ENCODE data around the gene CORO2A. TPM values are rescaled to one million over a fixed set of nuclear protein-coding genes. Genes with fewer than 3 reads are reported as not detected.

The CORO2A gene
- total and polyA plus RNA-seq, 2 of the 13 experiments (the other 11 are each of a cell fraction or from before 2014, with no cell fraction given) = 14.4 to 15.3 TPM

DNA sequence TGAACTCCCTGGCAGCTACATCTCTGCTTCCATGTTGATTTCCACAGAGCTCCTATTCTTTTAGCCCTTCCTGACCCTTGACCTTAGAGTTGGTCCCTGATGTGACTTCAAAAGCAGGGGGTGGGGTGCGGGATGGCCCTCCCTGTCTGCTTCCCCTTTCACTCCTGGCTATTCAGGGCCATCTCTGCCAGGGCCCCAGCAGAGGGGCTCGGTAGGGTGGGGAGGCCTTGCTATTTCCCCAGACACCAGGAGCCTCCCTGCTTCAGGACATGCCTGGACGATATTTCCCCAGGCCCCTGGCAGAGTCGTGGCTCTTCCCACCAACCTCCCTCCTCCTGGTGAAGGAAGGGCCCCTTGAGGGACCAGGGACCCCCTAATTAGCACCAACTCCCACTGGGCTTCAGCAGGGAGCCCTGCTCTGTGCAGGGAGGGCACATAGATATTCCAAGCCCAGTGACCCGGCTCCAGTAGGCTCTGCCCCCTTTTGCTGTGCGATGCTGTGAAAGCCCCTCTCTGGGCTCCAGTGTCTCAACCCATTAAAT is 17.3 kb downstream of the CORO2A start (continued):
- TF ChIP-seq, protein P1, sequence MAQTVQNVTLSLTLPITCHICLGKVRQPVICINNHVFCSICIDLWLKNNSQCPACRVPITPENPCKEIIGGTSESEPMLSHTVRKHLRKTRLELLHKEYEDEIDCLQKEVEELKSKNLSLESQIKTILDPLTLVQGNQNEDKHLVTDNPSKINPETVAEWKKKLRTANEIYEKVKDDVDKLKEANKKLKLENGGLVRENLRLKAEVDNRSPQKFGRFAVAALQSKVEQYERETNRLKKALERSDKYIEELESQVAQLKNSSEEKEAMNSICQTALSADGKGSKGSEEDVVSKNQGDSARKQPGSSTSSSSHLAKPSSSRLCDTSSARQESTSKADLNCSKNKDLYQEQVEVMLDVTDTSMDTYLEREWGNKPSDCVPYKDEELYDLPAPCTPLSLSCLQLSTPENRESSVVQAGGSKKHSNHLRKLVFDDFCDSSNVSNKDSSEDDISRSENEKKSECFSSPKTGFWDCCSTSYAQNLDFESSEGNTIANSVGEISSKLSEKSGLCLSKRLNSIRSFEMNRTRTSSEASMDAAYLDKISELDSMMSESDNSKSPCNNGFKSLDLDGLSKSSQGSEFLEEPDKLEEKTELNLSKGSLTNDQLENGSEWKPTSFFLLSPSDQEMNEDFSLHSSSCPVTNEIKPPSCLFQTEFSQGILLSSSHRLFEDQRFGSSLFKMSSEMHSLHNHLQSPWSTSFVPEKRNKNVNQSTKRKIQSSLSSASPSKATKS (CRISPR knock-in tag; IDR thresholded peaks at IDR 0.05) = no peak
- TF ChIP-seq, protein P2, sequence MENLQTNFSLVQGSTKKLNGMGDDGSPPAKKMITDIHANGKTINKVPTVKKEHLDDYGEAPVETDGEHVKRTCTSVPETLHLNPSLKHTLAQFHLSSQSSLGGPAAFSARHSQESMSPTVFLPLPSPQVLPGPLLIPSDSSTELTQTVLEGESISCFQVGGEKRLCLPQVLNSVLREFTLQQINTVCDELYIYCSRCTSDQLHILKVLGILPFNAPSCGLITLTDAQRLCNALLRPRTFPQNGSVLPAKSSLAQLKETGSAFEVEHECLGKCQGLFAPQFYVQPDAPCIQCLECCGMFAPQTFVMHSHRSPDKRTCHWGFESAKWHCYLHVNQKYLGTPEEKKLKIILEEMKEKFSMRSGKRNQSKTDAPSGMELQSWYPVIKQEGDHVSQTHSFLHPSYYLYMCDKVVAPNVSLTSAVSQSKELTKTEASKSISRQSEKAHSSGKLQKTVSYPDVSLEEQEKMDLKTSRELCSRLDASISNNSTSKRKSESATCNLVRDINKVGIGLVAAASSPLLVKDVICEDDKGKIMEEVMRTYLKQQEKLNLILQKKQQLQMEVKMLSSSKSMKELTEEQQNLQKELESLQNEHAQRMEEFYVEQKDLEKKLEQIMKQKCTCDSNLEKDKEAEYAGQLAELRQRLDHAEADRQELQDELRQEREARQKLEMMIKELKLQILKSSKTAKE (CRISPR knock-in tag; IDR thresholded peaks at IDR 0.05; ENCODE audit: borderline replicate concordance) = peak; percentile 58; the same call in 1 of the 2 replicates
- TF ChIP-seq SMAD9 (CRISPR knock-in tag; IDR thresholded peaks at IDR 0.05) (no peak), BCL6 (CRISPR knock-in tag; IDR thresholded peaks at IDR 0.05) (peak; percentile 61), SETDB1 (CRISPR knock-in tag; IDR thresholded peaks at IDR 0.05; ENCODE audit: borderline replicate concordance) (no peak), U2AF1 (optimal IDR thresholded peaks at IDR 0.05; ENCODE audit: low read depth, low read length) (no peak), THYN1 (CRISPR knock-in tag; IDR thresholded peaks at IDR 0.05; ENCODE audit: borderline replicate concordance, low read depth) (no peak), ZFY (CRISPR knock-in tag; IDR thresholded peaks at IDR 0.05) (peak; percentile 62), RBM39 (IDR thresholded peaks at IDR 0.05; ENCODE audit: low read depth, low read length, poor library complexity, severe bottlenecking) (no peak), ZKSCAN5 (CRISPR knock-in tag; IDR thresholded peaks at IDR 0.05) (no peak), PPARG (CRISPR knock-in tag; conservative IDR thresholded peaks at IDR 0.05) (peak; percentile 62; the same call in 1 of the 2 replicates)
- TF ChIP-seq, protein P3, sequence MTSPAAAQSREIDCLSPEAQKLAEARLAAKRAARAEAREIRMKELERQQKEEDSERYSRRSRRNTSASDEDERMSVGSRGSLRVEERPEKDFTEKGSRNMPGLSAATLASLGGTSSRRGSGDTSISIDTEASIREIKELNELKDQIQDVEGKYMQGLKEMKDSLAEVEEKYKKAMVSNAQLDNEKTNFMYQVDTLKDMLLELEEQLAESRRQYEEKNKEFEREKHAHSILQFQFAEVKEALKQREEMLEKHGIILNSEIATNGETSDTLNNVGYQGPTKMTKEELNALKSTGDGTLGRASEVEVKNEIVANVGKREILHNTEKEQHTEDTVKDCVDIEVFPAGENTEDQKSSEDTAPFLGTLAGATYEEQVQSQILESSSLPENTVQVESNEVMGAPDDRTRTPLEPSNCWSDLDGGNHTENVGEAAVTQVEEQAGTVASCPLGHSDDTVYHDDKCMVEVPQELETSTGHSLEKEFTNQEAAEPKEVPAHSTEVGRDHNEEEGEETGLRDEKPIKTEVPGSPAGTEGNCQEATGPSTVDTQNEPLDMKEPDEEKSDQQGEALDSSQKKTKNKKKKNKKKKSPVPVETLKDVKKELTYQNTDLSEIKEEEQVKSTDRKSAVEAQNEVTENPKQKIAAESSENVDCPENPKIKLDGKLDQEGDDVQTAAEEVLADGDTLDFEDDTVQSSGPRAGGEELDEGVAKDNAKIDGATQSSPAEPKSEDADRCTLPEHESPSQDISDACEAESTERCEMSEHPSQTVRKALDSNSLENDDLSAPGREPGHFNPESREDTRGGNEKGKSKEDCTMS (CRISPR knock-in tag; conservative IDR thresholded peaks at IDR 0.05) = no peak
- TF ChIP-seq, protein P4, sequence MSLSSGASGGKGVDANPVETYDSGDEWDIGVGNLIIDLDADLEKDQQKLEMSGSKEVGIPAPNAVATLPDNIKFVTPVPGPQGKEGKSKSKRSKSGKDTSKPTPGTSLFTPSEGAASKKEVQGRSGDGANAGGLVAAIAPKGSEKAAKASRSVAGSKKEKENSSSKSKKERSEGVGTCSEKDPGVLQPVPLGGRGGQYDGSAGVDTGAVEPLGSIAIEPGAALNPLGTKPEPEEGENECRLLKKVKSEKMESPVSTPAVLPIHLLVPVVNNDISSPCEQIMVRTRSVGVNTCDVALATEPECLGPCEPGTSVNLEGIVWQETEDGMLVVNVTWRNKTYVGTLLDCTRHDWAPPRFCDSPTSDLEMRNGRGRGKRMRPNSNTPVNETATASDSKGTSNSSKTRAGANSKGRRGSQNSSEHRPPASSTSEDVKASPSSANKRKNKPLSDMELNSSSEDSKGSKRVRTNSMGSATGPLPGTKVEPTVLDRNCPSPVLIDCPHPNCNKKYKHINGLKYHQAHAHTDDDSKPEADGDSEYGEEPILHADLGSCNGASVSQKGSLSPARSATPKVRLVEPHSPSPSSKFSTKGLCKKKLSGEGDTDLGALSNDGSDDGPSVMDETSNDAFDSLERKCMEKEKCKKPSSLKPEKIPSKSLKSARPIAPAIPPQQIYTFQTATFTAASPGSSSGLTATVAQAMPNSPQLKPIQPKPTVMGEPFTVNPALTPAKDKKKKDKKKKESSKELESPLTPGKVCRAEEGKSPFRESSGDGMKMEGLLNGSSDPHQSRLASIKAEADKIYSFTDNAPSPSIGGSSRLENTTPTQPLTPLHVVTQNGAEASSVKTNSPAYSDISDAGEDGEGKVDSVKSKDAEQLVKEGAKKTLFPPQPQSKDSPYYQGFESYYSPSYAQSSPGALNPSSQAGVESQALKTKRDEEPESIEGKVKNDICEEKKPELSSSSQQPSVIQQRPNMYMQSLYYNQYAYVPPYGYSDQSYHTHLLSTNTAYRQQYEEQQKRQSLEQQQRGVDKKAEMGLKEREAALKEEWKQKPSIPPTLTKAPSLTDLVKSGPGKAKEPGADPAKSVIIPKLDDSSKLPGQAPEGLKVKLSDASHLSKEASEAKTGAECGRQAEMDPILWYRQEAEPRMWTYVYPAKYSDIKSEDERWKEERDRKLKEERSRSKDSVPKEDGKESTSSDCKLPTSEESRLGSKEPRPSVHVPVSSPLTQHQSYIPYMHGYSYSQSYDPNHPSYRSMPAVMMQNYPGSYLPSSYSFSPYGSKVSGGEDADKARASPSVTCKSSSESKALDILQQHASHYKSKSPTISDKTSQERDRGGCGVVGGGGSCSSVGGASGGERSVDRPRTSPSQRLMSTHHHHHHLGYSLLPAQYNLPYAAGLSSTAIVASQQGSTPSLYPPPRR (CRISPR knock-in tag; IDR thresholded peaks at IDR 0.05; ENCODE audit: borderline replicate concordance) = peak; percentile 69; the same call in 1 of the 2 replicates
- TF ChIP-seq, protein P5, sequence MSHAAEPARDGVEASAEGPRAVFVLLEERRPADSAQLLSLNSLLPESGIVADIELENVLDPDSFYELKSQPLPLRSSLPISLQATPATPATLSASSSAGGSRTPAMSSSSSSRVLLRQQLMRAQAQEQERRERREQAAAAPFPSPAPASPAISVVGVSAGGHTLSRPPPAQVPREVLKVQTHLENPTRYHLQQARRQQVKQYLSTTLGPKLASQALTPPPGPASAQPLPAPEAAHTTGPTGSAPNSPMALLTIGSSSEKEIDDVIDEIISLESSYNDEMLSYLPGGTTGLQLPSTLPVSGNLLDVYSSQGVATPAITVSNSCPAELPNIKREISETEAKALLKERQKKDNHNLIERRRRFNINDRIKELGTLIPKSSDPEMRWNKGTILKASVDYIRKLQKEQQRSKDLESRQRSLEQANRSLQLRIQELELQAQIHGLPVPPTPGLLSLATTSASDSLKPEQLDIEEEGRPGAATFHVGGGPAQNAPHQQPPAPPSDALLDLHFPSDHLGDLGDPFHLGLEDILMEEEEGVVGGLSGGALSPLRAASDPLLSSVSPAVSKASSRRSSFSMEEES (CRISPR knock-in tag; IDR thresholded peaks at IDR 0.05) = no peak
- TF ChIP-seq, protein P6, sequence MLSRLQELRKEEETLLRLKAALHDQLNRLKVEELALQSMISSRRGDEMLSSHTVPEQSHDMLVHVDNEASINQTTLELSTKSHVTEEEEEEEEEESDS (CRISPR knock-in tag; IDR thresholded peaks at IDR 0.05; ENCODE audit: borderline replicate concordance) = no peak

All from HepG2 (cell line).